COR-L47 (cell line): ENCODE results near the gene PHF2.

Source experiments
- DNase-seq: peaks from one replicate; lab custom pipeline; 2025; lab: John Stamatoyannopoulos, UW

The PHF2 gene

GRCh38 chr9:93701494-93702218, 125.3 kb downstream of the PHF2 start:
- no peak for DNase-seq

GRCh38 chr9:93702261-93702660, 125.9 kb downstream of the PHF2 start:
- DNase-seq = no peak

- no peak for DNase-seq
Observed at GRCh38 chr9:93708289-93708986, 132.1 kb downstream of the PHF2 start.

- no peak for DNase-seq
Observed at GRCh38 chr9:93708987-93709302, 132.6 kb downstream of the PHF2 start.

GRCh38 chr9:93709600-93710369, 133.4 kb downstream of the PHF2 start:
- DNase-seq = no peak

GRCh38 chr9:93710370-93710723, 134.0 kb downstream of the PHF2 start:
- no peak for DNase-seq

- no peak for DNase-seq
Observed at GRCh38 chr9:93711002-93711401, 134.6 kb downstream of the PHF2 start.

- DNase-seq = no peak
Observed at GRCh38 chr9:93712896-93713295, 136.5 kb downstream of the PHF2 start.

- no peak for DNase-seq
Observed at GRCh38 chr9:93713716-93714115, 137.3 kb downstream of the PHF2 start.

- DNase-seq = no peak
Observed at GRCh38 chr9:93721417-93721965, 145.1 kb downstream of the PHF2 start.

GRCh38 chr9:93724852-93725251, 148.5 kb downstream of the PHF2 start:
- DNase-seq = no peak

GRCh38 chr9:93725382-93725781, 149.0 kb downstream of the PHF2 start:
- no peak for DNase-seq

GRCh38 chr9:93726147-93726546, 149.8 kb downstream of the PHF2 start:
- no peak for DNase-seq
